IgD-negative memory B cell (primary cell): Measurements from ENCODE around the gene FTH1. TPM values are rescaled to one million over a fixed set of nuclear protein-coding genes. Genes with fewer than 3 reads are reported as not detected.

ENCODE experiments used
- H3K27ac Mint-ChIP-seq, 3 donors: one replicate each; pipeline ENCODE4 v1.8.0; 2020 to 2022; ENCODE audit warnings: mild to moderate bottlenecking in 3 of 3, mixed read lengths in 3 of 3, moderate library complexity in 1 of 3
- H3K27me3 Mint-ChIP-seq: one replicate; pipeline ENCODE4 v1.8.0; 2021; ENCODE audit warnings: mixed read lengths
- H3K36me3 Mint-ChIP-seq: one replicate; pipeline ENCODE4 v1.8.0; 2020; ENCODE audit warnings: mild to moderate bottlenecking, mixed read lengths
- H3K4me1 Mint-ChIP-seq, 3 donors: one replicate each; pipeline ENCODE4 v1.8.0; 2020 to 2022; ENCODE audit warnings: mixed read lengths in 3 of 3, mild to moderate bottlenecking in 1 of 3
- H3K4me3 Mint-ChIP-seq, 4 donors: one replicate each; pipeline ENCODE4 v1.8.0; 2020 to 2022; ENCODE audit warnings: mild to moderate bottlenecking in 4 of 4, mixed read lengths in 4 of 4, moderate library complexity in 3 of 4
- H3K9me3 Mint-ChIP-seq, 3 donors: one replicate each; pipeline ENCODE4 v1.8.0; 2020 to 2021; ENCODE audit warnings: mixed read lengths in 3 of 3, mild to moderate bottlenecking in 1 of 3
- polyA plus RNA-seq: library from polyadenylated mRNA; unstranded; fragments of 300-500 nt; fragmentation: Illumina TruSeq; gene quantifications from one replicate; pipeline ENCODE4 v1.2.3, GENCODE V29; 2021

FTH1 gene
- polyA plus RNA-seq, 1 donor from 2014 or later = 4,223 TPM

DNA sequence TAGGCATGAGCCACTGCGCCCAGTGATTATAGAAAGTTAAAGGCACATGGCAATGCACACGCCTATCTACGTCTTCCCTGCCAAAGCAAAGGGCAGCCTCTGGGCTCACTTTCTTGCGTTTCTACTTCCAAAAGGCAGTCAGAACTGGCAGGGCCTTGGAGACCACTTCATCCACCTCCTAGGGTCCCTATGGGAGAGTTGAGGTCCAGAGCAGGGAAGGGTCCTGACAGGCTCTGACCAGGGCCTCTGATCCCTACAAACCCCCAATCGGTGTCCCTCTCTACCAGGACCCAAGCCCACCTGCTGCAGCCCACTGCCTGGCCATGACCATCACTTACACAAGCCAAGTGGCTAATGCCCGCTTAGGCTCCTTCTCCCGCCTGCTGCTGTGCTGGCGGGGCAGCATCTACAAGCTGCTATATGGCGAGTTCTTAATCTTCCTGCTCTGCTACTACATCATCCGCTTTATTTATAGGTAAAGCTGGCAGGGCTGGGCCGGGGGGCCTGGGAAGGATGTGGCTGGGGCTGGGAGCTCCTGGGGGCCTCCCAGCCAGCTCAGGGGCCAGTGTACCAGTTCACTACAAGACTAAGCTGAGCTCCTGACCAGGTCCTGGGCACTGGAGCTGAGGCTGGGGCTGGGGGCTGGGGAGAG is 15.8 kb downstream of the FTH1 start:
- no peaks in the 10 kb centered on the region for H3K9me3 Mint-ChIP-seq
- peaks cover 0 to 5% (median 4%) of the 10 kb centered on the region in 3 donors for H3K4me1 Mint-ChIP-seq
- H3K36me3 Mint-ChIP-seq = no peaks in the 10 kb centered on the region
- H3K27ac Mint-ChIP-seq = no peak overlapping the region
- peaks cover 20% of the 10 kb centered on the region for H3K27me3 Mint-ChIP-seq
- no peak overlapping the region for H3K4me3 Mint-ChIP-seq

- Mint-ChIP-seq H3K4me1 (peaks cover 0 to 4% (median 2%) of the 10 kb centered on the region in 3 donors), H3K9me3 (no peaks in the 10 kb centered on the region), H3K36me3 (no peaks in the 10 kb centered on the region), H3K27me3 (peaks cover 12% of the 10 kb centered on the region), H3K27ac (no peak within 1 kb of the TSS), H3K4me3 (no peak within 1 kb of the TSS)
Measured at GRCh38 chr11:61950035-61950547, 17.3 kb downstream of the FTH1 start, which contains the start of gene BEST1. TSS of gene BEST1 (plus strand) at chr11:61950351. CDS start at chr11:61951807, 1,456 bp downstream.

- H3K9me3 Mint-ChIP-seq = no peaks in the 10 kb centered on the region
- no peak overlapping the region for H3K27ac Mint-ChIP-seq
Measured at GRCh38 chr11:61949169-61950034, 18.0 kb downstream of the FTH1 start.

DNA sequence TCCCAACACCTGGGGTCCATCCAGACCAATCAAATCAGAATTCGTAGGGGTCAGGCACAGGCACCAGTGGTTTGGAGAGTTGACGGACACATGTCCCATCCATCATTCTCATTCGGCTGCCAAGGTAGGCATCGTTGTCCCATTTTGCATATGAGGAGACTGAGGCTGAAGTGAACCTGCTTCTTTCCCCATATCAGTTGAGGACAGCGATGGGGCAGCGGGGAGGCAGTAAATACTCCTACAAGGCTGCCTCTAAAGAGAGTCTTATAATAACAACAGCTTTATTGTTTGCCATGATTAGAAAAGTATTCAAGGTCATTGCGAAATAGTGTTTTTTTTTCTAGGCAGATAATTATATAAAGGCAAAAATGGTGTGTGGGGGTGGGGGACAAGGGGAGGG is 18.9 kb downstream of the FTH1 start:
- Mint-ChIP-seq H3K27me3 (peaks cover 3% of the 10 kb centered on the region), H3K4me3 (no peak overlapping the region), H3K9me3 (no peaks in the 10 kb centered on the region), H3K36me3 (no peaks in the 10 kb centered on the region), H3K4me1 (peaks cover 0 to 4% (median 4%) of the 10 kb centered on the region in 3 donors), H3K27ac (no peak overlapping the region)

More at GRCh38 chr11:61949169-61950034, 18.0 kb downstream of the FTH1 start:
- H3K4me3 Mint-ChIP-seq = no peak overlapping the region
- H3K4me1 Mint-ChIP-seq = peaks cover 0 to 4% (median 2%) of the 10 kb centered on the region in 3 donors
- H3K36me3 Mint-ChIP-seq = no peaks in the 10 kb centered on the region
- H3K27me3 Mint-ChIP-seq = peaks cover 9% of the 10 kb centered on the region

DNA sequence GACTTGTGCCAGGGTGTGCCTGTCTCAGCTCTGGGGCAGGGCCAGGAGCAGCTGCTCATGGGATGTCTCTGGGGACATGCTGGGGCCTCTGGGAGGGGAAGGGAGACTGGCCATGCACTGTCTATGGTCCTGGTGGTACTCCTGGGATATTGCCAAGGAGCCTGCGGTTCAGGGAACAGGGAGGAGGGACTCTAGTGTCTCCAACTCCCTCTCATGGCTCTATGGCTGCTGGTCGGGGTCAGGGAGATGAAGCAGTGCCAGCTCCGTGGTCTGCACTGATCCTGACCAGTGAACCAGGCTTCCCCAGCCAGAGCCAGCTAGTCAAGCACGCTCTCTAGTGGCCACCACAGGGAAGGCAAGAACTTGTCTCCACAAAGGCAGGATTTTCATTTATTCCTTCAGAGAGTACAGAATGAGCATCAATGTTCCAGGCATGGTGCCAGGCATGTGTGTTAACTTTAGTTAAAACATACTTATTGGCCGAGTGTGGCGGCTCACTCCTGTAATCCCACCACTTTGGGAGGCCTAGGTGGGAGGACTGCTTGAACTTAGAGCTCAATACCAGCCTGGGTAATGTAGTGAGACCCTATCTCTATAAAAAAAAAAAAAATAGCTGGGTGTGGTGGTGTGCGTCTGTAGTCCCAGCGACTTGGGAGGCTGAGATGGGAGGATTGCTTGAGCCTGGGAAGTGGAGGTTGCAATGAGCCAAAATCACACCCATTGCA is 19.8 kb downstream of the FTH1 start:
- Mint-ChIP-seq H3K9me3 (no peaks in the 10 kb centered on the region), H3K4me3 (no peak overlapping the region), H3K36me3 (no peaks in the 10 kb centered on the region), H3K27ac (peak overlapping the region in 1 of 3 donors; percentile 16), H3K27me3 (peaks cover 3% of the 10 kb centered on the region), H3K4me1 (peaks cover 0 to 4% (median 4%) of the 10 kb centered on the region in 3 donors)

- Mint-ChIP-seq H3K9me3 (no peaks in the 10 kb centered on the region), H3K27me3 (peaks cover 3% of the 10 kb centered on the region), H3K4me3 (peak overlapping the region in 1 of 4 donors; percentile 52), H3K4me1 (peaks cover 0 to 4% (median 4%) of the 10 kb centered on the region in 3 donors), H3K27ac (peak overlapping the region in 1 of 3 donors; percentile 16), H3K36me3 (no peaks in the 10 kb centered on the region)
Measured at GRCh38 chr11:61946894-61947293, 20.5 kb downstream of the FTH1 start.

- H3K4me3 Mint-ChIP-seq = no peak overlapping the region
- H3K27me3 Mint-ChIP-seq = peaks cover 3% of the 10 kb centered on the region
- no peaks in the 10 kb centered on the region for H3K36me3 Mint-ChIP-seq
- H3K4me1 Mint-ChIP-seq = peaks cover 1 to 4% (median 4%) of the 10 kb centered on the region in 3 donors
- H3K9me3 Mint-ChIP-seq = no peaks in the 10 kb centered on the region
- no peak overlapping the region for H3K27ac Mint-ChIP-seq
Measured at GRCh38 chr11:61945191-61945590, 22.2 kb downstream of the FTH1 start.

DNA sequence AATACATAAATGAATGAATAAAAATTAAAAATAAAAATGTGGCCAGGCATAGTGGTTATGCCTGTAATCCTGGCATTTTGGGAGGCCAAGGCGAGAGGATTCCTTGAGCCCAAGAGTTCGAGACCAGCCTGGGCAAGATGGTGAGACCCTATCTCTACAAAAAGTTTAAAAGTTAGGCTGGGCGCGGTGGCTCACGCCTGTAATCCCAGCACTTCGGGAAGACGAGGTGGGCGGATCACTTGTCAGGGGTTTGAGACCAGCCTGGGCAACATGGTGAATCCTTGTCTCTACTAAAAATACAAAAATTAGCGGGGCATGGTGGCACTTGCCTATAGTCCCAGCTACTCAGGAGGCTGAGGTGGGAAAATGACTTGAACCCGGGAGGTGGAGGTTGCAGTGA is 27.0 kb downstream of the FTH1 start:
- peaks cover 0 to 2% (median 1%) of the 10 kb centered on the region in 3 donors for H3K4me1 Mint-ChIP-seq
- H3K27me3 Mint-ChIP-seq = peaks cover 8% of the 10 kb centered on the region
- H3K27ac Mint-ChIP-seq = no peak overlapping the region
- H3K36me3 Mint-ChIP-seq = peaks cover 2% of the 10 kb centered on the region
- H3K9me3 Mint-ChIP-seq = peaks cover 1 to 15% (median 4%) of the 10 kb centered on the region in 3 donors
- no peak overlapping the region for H3K4me3 Mint-ChIP-seq

GRCh38 chr11:61935861-61936260 is 31.6 kb downstream of the FTH1 start:
- Mint-ChIP-seq H3K27me3 (peaks cover 20% of the 10 kb centered on the region), H3K4me1 (no peaks in the 10 kb centered on the region), H3K36me3 (peaks cover 2% of the 10 kb centered on the region), H3K4me3 (no peak overlapping the region), H3K9me3 (peaks cover 1 to 15% (median 14%) of the 10 kb centered on the region in 3 donors), H3K27ac (no peak overlapping the region)

DNA sequence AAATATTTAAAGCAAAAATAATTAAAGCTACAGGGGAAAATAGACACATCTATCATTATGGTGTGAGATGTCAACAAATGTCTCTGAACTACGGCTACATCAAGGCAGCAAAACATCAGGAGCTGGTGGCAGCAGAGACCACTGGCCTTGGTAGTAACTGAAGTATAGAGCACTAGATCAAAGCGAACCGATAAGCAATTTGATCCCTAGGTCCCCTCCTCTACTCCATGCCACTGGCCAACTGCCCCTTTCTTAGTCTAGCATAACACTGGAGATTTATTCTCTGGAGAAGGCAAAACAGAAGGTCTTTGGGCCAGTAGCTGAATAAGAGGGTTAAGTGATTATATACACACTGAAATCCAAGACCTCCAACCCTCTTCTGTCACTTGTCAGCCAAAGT is 36.5 kb downstream of the FTH1 start:
- Mint-ChIP-seq H3K9me3 (peaks cover 0 to 10% (median 2%) of the 10 kb centered on the region in 3 donors), H3K4me3 (no peak overlapping the region), H3K27ac (no peak overlapping the region)

GRCh38 chr11:61928606-61929005 is 38.8 kb downstream of the FTH1 start:
- Mint-ChIP-seq H3K27ac (no peak overlapping the region), H3K4me1 (peaks cover 0 to 4% (median 0%) of the 10 kb centered on the region in 3 donors), H3K4me3 (no peak overlapping the region), H3K27me3 (peaks cover 10% of the 10 kb centered on the region), H3K36me3 (no peaks in the 10 kb centered on the region), H3K9me3 (peaks cover 0 to 6% (median 0%) of the 10 kb centered on the region in 3 donors)

More for the DNA sequence above, 36.5 kb downstream of the FTH1 start:
- Mint-ChIP-seq H3K36me3 (no peaks in the 10 kb centered on the region), H3K27me3 (peaks cover 13% of the 10 kb centered on the region), H3K4me1 (peaks cover 0 to 4% (median 0%) of the 10 kb centered on the region in 3 donors)

DNA sequence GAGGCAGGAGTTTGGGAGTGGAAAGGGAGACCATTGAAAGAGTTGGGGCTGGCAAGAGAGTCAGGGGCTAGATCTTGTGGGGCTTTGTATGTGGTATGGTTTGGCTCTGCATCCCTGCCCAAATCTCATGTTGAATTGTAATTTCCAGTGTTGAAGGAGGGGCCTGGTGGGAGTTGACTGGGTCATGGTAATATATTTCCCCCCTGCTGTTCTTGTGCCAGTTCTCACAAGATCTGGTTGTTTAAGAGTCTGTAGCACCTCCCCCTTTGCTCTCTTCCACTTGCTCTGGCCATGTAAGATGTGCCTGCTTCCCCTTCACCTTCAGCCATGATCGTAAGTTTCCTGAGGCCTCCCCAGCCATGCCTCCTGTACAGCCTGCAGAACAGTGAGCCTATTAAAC is 39.9 kb downstream of the FTH1 start:
- H3K27ac Mint-ChIP-seq = no peak overlapping the region
- no peaks in the 10 kb centered on the region for H3K9me3 Mint-ChIP-seq
- peaks cover 0 to 4% (median 3%) of the 10 kb centered on the region in 3 donors for H3K4me1 Mint-ChIP-seq
- H3K27me3 Mint-ChIP-seq = peaks cover 7% of the 10 kb centered on the region
- H3K4me3 Mint-ChIP-seq = no peak overlapping the region
- H3K36me3 Mint-ChIP-seq = no peaks in the 10 kb centered on the region

GRCh38 chr11:61926235-61926634 is 41.2 kb downstream of the FTH1 start:
- Mint-ChIP-seq H3K9me3 (no peaks in the 10 kb centered on the region), H3K27me3 (peaks cover 9% of the 10 kb centered on the region), H3K27ac (no peak overlapping the region), H3K36me3 (no peaks in the 10 kb centered on the region), H3K4me1 (peaks cover 0 to 4% (median 3%) of the 10 kb centered on the region in 3 donors), H3K4me3 (no peak overlapping the region)

DNA sequence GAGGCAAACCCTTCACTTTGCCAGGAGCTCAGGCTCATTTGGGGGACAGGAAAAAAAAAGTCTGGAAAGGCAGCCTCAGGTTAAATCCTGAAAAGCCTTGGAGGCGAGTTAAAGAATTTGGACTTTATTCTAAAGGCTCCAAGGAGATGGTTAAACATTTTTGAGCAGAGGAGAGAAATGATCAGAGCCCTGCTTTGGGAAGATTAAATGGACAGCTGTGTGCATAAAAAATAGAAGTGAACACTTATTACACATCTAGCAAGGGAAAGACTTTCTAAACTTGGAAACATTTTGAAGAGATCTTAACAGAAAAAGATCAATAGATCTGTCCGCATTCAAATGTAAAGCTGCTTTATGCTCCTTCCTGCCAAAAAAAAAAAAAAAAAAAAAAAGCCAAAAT is 41.7 kb downstream of the FTH1 start:
- H3K9me3 Mint-ChIP-seq = no peaks in the 10 kb centered on the region
- no peak overlapping the region for H3K4me3 Mint-ChIP-seq
- H3K27ac Mint-ChIP-seq = no peak overlapping the region
- peaks cover 9% of the 10 kb centered on the region for H3K27me3 Mint-ChIP-seq
- no peaks in the 10 kb centered on the region for H3K36me3 Mint-ChIP-seq
- peaks cover 0 to 4% (median 3%) of the 10 kb centered on the region in 3 donors for H3K4me1 Mint-ChIP-seq
